SU-DHL-6 (cell line): ENCODE measurements around the gene SREBF1.

Experiments used
- EZH2phosphoT487 ChIP-seq: fragments of 200-600 bp; sonication (generic), shearing (Covaris generic); conservative IDR thresholded peaks from 2 replicates; pipeline ENCODE4 v1.6.1; 2018; ENCODE audit warnings: mild to moderate bottlenecking, antibody characterized with exemption, low read length, moderate library complexity, mixed read lengths
- TF ChIP-seq, protein P1 (sequence below): fragments of 200-600 bp; sonication (generic); IDR thresholded peaks from one replicate; pipeline ENCODE4 v1.5.1; 2017; ENCODE audit warnings: antibody characterized with exemption, mild to moderate bottlenecking, low read length, moderate library complexity; ENCODE audit not compliant: insufficient read depth, poor library complexity, severe bottlenecking

DNA sequence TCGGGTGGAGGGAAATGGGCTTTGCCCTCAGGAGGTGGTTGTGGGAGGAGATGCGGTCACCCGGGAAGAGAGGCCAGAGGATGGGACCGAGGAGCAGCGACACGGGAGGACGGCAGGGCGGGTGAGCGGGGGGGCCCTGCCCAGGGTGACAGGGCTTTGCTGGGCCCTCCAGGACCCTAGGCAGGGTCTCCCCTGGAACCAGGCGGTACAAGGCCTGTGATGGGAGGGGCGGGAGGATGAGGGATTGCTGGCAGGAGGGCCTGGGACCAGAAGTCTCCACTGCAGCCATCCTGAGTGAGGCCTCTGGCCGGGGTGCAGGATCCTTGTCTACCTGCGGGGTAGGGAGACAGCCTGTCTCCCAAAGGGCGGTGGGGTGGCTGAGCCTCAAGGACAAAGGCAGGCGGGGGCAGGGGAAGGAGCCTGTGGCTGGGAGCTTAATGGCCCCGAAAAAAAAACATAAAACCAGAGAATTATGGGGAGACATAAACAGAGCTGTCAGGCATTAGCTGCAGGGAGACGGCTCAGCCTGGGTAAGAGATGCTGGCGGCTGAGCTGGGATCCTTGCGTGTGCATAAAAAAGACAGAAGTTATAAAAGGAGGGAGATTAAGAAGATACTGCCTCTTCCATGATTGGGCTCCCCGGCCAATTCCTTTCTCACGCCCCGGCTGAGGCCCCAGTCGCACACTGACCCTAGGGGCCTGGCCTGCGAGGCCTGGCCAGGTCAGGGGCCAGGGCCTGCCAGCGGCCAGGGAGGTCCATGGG is 66.7 kb downstream of the SREBF1 start:
- TF ChIP-seq, protein P1, sequence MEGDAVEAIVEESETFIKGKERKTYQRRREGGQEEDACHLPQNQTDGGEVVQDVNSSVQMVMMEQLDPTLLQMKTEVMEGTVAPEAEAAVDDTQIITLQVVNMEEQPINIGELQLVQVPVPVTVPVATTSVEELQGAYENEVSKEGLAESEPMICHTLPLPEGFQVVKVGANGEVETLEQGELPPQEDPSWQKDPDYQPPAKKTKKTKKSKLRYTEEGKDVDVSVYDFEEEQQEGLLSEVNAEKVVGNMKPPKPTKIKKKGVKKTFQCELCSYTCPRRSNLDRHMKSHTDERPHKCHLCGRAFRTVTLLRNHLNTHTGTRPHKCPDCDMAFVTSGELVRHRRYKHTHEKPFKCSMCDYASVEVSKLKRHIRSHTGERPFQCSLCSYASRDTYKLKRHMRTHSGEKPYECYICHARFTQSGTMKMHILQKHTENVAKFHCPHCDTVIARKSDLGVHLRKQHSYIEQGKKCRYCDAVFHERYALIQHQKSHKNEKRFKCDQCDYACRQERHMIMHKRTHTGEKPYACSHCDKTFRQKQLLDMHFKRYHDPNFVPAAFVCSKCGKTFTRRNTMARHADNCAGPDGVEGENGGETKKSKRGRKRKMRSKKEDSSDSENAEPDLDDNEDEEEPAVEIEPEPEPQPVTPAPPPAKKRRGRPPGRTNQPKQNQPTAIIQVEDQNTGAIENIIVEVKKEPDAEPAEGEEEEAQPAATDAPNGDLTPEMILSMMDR, result no peak
- no peak for TF ChIP-seq EZH2phosphoT487
